Measurements from ENCODE around the gene DMD. TPM values are rescaled to one million over a fixed set of nuclear protein-coding genes. Genes with fewer than 3 reads are reported as not detected.

Gene DMD
- total and polyA plus RNA-seq, 2 donors (not counting 1 experiment from before 2014, with no cell fraction given), result 2.0 to 51.8 TPM

DNA sequence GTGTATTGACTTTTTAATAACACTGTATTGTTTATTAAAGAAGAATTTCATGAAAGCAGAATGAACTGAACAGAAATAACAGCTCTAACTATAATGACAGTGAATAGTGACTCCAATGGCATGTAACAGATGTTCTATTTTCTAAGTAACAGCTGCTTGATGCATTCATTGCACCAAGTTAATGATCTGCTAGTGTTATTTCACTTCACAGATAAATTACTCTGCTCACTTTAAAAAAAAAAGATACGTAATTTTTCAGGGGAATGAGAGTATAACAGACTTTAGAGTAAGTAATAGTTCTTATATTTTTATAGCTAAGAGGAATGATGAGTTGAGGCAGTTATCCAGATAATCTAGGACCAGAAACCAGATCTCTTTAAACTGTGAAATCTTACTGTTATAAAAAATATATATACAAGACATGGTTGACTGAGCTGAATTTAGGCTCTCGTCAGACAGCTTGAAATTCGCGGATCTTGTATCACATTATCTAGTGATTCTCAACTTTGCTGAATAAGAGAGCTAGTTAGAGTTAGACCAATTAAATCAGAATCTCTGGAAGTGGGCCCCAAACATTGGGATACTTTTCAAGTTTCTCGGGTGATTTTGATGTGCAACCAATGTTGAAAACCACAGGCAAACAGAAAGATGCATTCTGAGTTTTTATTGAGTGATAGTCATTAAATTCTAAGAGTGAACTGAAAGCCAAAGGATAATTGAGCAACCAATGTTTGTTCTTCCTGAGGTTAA is 840.7 kb downstream of the DMD start:
- Mint-ChIP-seq H3K27ac (no peak overlapping the region), H3K4me1 (no peaks in the 10 kb centered on the region), H3K27me3 (no peaks in the 10 kb centered on the region), H3K9me3 (ENCODE audit: insufficient read depth) (no peaks in the 10 kb centered on the region), H3K4me3 (no peak overlapping the region)
- no peaks in the 10 kb centered on the region for H3K36me3 ChIP-seq (replicated peaks in 1 of 2; ENCODE audit: control extremely low read depth in 1 of 2, control insufficient read depth in 1 of 2, extremely low read depth in 1 of 2, insufficient read depth in 2 of 2, low read length in 1 of 2)
- H2AFZ ChIP-seq (ENCODE audit: insufficient read depth, low read depth, low read length, poor library complexity, severe bottlenecking), result no peak overlapping the region
- no peak for DNase-seq
- no peak overlapping the region for H3K9ac ChIP-seq (ENCODE audit: low read length)
- no peaks in the 10 kb centered on the region for H3K79me2 ChIP-seq (ENCODE audit: control insufficient read depth, insufficient read depth, low read length)
- TF ChIP-seq CTCF (IDR thresholded peaks at IDR 0.05) (no peak), EZH2 (IDR thresholded peaks at IDR 0.05; ENCODE audit: borderline replicate concordance, insufficient read depth, low read depth, low read length, poor library complexity, severe bottlenecking) (no peak)
- H3K4me1 ChIP-seq (ENCODE audit: control insufficient read depth in 2 of 2, insufficient read depth in 2 of 2, low read length in 2 of 2), result no peaks in the 10 kb centered on the region
- H3K4me2 ChIP-seq (replicated peaks; ENCODE audit: low read depth, low read length, poor library complexity, severe bottlenecking), result no peak overlapping the region
- POLR2A ChIA-PET, result no interaction called here
- no peaks in the 10 kb centered on the region for H3K9me3 ChIP-seq (ENCODE audit: control extremely low read depth in 1 of 3, control insufficient read depth in 2 of 3, insufficient read depth in 1 of 3, low read length in 2 of 3)
- no peak overlapping the region for H3K27ac ChIP-seq (ENCODE audit: low read length in 2 of 2)
- WGBS (ENCODE audit: insufficient coverage), result 100% methylated on average over 1 of the region's 5 CpGs
- H4K20me1 ChIP-seq (ENCODE audit: control insufficient read depth, insufficient read depth, low read length, poor library complexity, severe bottlenecking), result no peaks in the 10 kb centered on the region
- no peak for ATAC-seq (ENCODE audit: low read depth)
- H3K27me3 ChIP-seq (replicated peaks in 1 of 4; ENCODE audit: control extremely low read depth in 1 of 4, control insufficient read depth in 3 of 4, insufficient read depth in 4 of 4, low read length in 3 of 4), result no peaks in the 10 kb centered on the region
- intact Hi-C loops (cut with micrococcal nuclease), result no loop called here
- H3K4me3 ChIP-seq (ENCODE audit: control extremely low read depth in 1 of 5, extremely low read depth in 1 of 5, insufficient read depth in 1 of 5, low read depth in 2 of 5, low read length in 4 of 5), result no peak overlapping the region
- CTCF ChIA-PET, result no interaction called here

DNA sequence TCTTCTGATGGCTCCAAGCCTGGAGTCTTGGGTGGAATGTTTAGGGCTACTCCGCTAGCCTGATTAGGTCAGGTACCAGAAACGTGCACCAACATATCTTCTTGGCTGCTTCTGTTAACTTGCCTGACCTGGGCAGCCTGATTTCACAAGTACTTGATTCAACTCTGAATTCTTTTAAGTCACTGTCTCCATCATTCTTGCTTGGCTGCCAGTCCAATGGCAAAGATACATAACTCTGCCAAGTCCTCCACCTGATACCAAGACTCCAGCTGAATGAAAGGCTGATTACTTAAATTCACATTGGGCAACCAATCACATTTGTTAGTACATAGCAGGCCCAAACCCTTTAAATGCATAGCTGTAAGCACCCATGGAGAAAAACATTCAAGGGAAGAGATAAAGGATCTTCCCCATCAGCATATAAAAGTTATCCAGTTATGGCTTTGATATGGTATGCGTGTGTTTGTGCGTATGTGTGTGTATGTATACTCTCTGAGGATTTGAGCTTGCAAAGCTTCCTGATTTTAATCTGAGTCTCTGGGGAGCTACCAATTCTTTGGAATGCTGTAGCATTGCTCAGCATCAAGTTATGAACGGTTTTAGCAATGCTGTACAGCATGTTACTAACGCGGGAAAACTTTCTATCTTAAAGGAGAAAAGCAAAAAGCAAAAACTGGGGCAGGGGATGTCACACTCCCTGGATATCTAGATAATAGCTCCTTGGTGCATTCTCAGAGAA is 917.2 kb downstream of the DMD start:
- ChIA-PET POLR2A (no interaction called here), CTCF (no interaction called here)
- Mint-ChIP-seq H3K4me3 (no peak overlapping the region), H3K27ac (no peak overlapping the region), H3K27me3 (no peaks in the 10 kb centered on the region), H3K9me3 (ENCODE audit: insufficient read depth) (no peaks in the 10 kb centered on the region), H3K4me1 (no peaks in the 10 kb centered on the region)
- Histone ChIP-seq H3K27ac (ENCODE audit: low read length in 2 of 2) (no peak overlapping the region), H4K20me1 (ENCODE audit: control insufficient read depth, insufficient read depth, low read length, poor library complexity, severe bottlenecking) (no peaks in the 10 kb centered on the region), H3K27me3 (replicated peaks in 1 of 4; ENCODE audit: control extremely low read depth in 1 of 4, control insufficient read depth in 3 of 4, insufficient read depth in 4 of 4, low read length in 3 of 4) (no peaks in the 10 kb centered on the region), H3K79me2 (ENCODE audit: control insufficient read depth, insufficient read depth, low read length) (no peaks in the 10 kb centered on the region), H3K4me2 (replicated peaks; ENCODE audit: low read depth, low read length, poor library complexity, severe bottlenecking) (no peak overlapping the region), H3K9ac (ENCODE audit: low read length) (no peak overlapping the region), H3K36me3 (replicated peaks in 1 of 2; ENCODE audit: control extremely low read depth in 1 of 2, control insufficient read depth in 1 of 2, extremely low read depth in 1 of 2, insufficient read depth in 2 of 2, low read length in 1 of 2) (no peaks in the 10 kb centered on the region), H3K9me3 (ENCODE audit: control extremely low read depth in 1 of 3, control insufficient read depth in 2 of 3, insufficient read depth in 1 of 3, low read length in 2 of 3) (no peaks in the 10 kb centered on the region), H3K4me3 (ENCODE audit: control extremely low read depth in 1 of 5, extremely low read depth in 1 of 5, insufficient read depth in 1 of 5, low read depth in 2 of 5, low read length in 4 of 5) (no peak overlapping the region), H2AFZ (ENCODE audit: insufficient read depth, low read depth, low read length, poor library complexity, severe bottlenecking) (no peak overlapping the region), H3K4me1 (ENCODE audit: control insufficient read depth in 2 of 2, insufficient read depth in 2 of 2, low read length in 2 of 2) (no peaks in the 10 kb centered on the region)
- DNase-seq (no peak), ATAC-seq (ENCODE audit: low read depth) (no peak)
- 87% methylated on average over 4 of the region's 7 CpGs for WGBS (ENCODE audit: insufficient coverage)
- intact Hi-C loops (cut with micrococcal nuclease), result no loop called here
- TF ChIP-seq CTCF (IDR thresholded peaks at IDR 0.05) (no peak), EZH2 (IDR thresholded peaks at IDR 0.05; ENCODE audit: borderline replicate concordance, insufficient read depth, low read depth, low read length, poor library complexity, severe bottlenecking) (no peak)
